Keratinocyte (primary cell): ENCODE data around the gene LINC00237.

Experiments used
- EZH2 ChIP-seq: IDR thresholded peaks from one replicate; pipeline ENCODE4 v1.6.1; 2012; ENCODE audit warnings: inconsistent platforms, mild to moderate bottlenecking, low read length, moderate library complexity
- TF ChIP-seq, protein P1 (sequence below), 3 experiments: IDR thresholded peaks in 1 of 3; conservative IDR thresholded peaks in 1 of 3; optimal IDR thresholded peaks in 1 of 3; 2 replicates in 2 of 3; 3 replicates in 1 of 3; pipeline versions ENCODE3 to v1.5.1; 2011; ENCODE audit warnings: low read length in 3 of 3, mild to moderate bottlenecking in 3 of 3, moderate library complexity in 2 of 3, control low read depth in 1 of 3, inconsistent platforms in 1 of 3; ENCODE audit not compliant: insufficient read depth in 2 of 3; ENCODE audit errors: extremely low read depth in 1 of 3

DNA sequence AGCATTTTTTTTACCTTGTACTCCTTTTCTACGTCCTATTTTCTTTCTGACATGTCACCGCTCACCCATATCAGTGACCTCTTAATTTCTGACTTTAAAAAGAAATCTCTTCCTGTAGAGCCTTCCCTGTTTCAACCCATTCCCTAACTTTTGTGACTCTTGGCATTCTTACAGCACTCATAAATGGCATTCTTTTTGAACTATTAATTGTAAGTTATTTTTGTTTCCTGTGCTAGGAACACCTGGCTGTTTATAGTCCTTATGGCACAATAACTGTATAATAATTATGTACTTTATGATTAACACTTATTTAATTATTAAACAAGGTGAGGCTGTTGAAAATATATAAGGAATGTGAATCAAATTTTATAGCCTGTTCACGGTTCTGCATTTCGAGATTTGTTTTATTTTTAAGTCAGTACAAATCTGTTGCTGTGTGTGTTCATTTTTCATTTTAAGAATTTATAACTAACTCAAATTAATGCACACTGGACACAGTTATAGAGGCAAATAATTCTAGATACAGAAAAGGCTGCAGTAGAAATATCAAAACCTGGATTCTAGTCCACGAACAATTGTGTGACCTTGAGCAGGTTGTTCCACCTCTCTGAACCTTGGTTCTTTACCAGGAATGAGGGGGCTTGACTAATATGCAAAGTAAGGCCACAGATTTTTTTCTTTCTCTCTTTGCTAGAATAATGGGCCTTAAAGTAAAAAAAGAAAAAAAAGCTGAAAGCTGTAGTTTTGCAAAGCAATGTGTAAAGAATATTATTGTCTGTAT, 21.2 kb upstream of the LINC00237 start:
- TF ChIP-seq, protein P1, sequence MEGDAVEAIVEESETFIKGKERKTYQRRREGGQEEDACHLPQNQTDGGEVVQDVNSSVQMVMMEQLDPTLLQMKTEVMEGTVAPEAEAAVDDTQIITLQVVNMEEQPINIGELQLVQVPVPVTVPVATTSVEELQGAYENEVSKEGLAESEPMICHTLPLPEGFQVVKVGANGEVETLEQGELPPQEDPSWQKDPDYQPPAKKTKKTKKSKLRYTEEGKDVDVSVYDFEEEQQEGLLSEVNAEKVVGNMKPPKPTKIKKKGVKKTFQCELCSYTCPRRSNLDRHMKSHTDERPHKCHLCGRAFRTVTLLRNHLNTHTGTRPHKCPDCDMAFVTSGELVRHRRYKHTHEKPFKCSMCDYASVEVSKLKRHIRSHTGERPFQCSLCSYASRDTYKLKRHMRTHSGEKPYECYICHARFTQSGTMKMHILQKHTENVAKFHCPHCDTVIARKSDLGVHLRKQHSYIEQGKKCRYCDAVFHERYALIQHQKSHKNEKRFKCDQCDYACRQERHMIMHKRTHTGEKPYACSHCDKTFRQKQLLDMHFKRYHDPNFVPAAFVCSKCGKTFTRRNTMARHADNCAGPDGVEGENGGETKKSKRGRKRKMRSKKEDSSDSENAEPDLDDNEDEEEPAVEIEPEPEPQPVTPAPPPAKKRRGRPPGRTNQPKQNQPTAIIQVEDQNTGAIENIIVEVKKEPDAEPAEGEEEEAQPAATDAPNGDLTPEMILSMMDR (optimal IDR thresholded peaks at IDR 0.05 in 1 of 3, IDR thresholded peaks at IDR 0.05 in 1 of 3, conservative IDR thresholded peaks at IDR 0.05 in 1 of 3; ENCODE audit: extremely low read depth in 1 of 3, insufficient read depth in 2 of 3, low read length in 3 of 3): no peak
- no peak for TF ChIP-seq EZH2
